ENCODE measurements around the gene RAB3GAP2.
"Not testable (repeated sequence)": the region's sequence is repeated elsewhere in the genome, so short reads cannot be mapped to it uniquely, and the experiment has no call there.

Gene RAB3GAP2

DNA sequence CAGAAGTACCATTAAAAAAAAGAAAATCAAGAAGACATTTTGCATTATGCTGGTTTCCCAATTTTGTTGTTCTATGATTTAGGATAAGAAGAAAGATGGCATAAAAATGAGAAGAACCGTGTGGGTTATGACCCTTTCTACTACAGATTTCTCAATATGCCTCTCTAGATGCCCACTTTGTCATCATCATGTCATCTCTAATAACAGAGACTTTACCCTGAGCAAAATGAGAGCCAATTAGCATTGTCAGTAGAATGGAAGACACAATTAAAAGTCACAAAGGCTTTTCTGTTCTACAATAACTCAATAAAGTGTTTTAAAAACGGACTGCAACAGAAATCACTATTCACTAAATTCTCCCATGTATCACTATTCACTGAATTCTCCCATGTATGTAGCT is 85.5 kb downstream of the RAB3GAP2 start:
- DNase-seq = no peak

DNA sequence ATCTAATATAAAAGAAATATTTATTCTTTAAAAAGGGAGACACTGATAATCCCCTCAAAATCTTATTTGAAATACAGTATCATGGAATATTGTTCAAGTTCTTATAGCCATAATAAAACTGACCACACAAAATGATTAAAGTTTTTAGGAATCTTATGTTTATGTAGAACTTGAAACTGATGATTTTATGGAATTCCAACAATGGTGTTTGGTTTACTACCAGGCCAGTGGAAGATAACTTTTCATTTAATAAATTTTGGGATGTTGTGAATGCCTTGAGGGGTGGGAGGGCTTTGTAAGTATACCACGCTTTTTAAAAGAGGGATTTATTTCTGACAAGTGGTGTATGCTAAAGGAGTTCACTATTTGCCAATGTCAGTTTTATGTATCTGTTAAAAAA is 87.7 kb downstream of the RAB3GAP2 start:
- DNase-seq = no peak

DNA sequence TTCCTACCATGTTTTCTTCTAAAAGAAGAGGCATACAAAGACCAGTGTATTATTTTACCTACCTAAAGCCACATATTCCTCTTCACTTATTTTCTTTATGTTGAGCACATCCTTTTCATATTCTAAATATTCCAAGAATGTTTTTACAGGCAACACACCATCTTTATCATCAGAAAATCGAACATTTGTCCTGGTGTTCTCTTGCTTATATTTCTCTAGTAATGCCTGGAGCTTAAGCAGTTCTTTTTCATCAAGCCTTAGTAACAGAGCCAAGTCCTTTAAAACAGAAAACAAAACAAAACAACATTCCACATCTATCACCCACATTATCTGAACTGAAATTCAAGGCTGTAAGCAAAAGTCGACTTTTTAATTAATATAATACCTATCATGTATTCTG is 89.6 kb downstream of the RAB3GAP2 start:
- no peak for DNase-seq

DNA sequence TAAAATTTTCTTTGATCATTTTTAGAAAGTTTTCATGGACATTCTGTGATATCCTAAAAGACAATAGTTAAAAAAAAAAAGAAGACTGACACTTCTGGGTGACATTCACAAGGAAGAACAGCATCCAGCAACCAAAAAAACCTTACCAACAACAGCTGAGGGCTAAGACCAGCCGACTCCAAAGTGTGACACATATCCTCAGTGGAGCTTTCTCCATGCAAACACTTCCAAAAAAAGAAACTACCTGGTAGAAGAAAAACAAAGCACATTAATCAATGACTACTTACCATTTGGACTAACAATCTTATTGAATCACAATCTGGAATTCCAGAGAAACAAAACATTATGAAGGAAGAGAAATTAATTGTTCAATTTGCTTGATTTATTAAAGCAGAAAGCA is 90.1 kb downstream of the RAB3GAP2 start:
- no peak for DNase-seq

DNA sequence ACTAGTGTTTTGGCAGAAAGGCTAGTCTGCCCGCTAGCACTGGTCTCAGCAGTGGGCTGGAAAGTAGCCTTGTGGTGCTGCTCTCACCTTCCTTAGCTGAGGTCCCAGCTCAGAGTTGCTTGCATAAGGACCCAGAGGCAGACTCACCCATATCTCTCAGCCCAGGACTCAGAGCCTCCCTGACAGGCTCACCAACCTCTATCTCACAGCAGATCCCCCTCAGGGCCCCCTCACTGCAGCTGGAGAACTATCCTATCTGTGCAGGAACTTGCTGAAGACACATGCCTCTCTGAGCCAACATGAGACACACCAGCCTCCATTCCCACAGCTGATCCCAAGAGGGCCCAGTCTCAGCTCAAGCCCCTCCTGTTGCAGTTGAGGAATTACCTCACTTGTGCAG is 95.7 kb downstream of the RAB3GAP2 start:
- DNase-seq = no peak

DNA sequence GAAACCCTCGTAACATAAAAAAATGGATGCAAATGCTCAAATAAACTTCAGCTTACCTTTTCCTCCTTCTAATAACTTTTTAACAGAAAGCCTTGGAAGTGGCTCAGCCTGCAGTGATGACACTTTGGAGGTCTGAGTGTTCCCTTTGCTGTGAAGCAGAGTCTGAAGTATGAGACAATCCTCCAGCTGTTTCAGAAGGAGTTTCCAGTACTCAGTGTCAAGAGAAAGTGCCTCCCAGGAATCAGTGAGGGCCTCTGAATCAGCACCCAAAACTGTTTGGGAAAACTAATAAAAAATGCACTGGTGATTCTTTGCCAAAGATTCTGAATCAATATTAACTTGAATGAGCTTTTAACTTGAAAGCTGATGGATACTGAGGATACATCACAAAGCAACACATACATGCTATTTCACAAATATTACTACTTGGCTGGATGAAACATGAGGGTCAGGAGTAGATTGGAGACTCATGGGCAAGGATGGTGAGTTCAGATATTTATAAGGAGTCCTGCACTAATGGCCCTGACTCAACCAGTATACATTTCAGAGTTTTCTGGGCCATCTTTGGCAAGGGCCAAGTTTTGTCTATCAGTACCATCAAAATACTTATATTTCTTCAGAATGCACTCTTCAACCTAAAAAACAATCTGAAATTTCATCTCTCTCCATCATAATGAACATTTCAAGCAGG is 101.3 kb downstream of the RAB3GAP2 start:
- DNase-seq = no peak

DNA sequence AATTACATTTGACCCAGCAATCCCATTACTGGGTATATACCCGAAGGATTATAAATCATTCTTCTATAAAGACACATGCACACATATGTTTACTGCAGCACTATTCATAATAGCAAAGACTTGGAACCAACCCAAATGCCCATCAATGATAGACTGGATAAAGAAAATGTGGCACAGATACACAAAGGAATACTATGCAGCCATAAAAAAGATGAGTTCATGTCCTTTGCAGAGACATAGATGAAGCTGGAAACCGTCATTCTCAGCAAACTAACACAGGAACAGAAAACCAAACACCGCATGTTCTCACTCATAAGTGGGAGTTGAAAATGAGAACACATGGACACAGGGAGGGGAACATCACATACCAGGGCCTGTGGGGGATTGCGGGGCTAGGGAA is 102.4 kb downstream of the RAB3GAP2 start:
- not testable (repeated sequence) for DNase-seq

DNA sequence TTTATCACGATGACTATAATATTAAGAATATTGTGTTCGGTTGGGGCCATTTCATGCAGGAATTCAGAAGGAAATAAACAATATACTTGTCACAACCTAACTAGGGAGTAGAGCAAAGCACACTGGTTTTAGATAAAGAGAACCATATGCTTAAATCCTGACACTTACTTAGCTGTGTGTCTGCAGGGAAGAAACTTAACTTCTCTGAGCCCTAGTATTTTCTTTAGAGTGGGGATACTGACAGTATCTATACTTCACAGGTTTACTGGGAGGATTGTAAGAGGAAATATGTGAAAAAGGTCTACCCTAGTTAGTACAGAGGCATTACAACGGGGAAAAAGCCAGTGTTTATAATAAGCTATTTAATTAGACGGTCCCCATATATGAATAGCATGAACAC is 105.4 kb downstream of the RAB3GAP2 start:
- no peak for DNase-seq

DNA sequence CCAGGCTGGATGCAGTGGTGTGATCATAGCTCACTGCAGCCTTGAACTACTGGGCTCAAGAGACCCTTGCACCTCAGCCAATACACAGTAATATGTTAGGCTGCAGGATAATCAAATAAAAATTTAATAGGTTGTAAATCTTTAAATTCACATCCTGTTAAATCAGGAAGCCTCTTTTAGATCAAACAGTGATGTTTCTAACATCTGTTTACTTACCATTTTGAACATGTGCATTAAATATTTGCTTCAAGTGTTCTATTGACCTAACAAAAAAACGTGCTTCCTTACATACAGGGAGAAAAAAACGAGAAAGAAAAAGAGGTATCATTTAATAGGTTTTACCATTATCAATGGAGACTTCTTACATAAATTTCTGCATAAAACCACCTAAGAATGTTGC is 107.7 kb downstream of the RAB3GAP2 start:
- DNase-seq = no peak

DNA sequence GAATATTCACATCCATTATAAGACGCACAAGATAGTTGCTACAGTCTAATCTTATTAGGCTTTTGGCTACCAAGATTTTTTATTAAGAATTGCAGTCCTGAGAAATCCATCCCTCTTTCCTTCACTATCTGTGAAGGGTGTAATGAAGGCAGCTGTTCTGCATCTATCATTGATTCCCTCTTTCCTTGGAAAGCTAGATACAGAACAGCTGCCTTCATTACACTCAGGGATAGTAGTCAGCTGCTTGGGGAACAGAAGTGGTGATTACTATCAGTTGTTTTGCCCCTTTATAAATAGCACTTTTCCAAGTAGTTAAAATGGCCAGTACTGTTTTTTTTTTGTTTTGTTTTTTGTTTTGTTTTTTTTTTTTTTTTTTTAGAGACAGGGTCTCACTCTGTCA is 108.1 kb downstream of the RAB3GAP2 start:
- DNase-seq = no peak

DNA sequence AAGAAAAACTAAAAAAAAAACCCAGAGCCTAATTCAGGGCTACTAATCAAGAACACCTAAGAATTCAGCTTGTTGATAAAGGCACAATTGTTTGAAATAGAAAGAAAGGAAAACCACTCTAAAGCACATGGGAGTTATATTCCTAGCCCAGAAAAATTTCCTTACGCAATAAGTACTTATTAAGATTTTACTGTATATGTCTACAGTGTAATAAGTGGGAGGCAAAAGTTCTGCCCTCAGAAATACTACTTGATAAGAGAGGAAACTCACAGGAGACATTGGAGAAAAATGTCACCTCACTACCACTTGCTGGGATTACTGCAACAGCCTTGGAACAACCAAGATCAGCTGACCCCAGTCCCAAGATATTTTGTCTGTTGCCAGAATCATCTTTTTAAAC is 112.2 kb downstream of the RAB3GAP2 start:
- DNase-seq = no peak

DNA sequence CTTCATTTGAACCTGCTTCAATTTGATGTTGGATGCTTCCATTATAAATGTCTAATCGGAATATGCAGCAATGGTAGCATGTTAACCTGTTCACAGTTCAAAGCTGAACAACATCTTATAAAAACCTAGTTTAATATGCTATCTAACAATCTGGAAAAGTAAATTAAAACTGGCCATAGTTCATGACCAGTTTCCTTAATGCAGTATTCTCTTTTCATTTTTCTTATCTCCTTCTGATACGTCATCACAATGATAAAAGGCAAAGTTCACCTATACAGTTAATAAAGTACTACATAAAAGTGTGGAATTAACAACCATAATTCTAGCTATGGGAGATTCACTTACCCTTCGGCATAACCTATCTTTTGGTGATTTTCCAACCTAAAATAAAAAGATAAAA is 113.2 kb downstream of the RAB3GAP2 start:
- DNase-seq = no peak

DNA sequence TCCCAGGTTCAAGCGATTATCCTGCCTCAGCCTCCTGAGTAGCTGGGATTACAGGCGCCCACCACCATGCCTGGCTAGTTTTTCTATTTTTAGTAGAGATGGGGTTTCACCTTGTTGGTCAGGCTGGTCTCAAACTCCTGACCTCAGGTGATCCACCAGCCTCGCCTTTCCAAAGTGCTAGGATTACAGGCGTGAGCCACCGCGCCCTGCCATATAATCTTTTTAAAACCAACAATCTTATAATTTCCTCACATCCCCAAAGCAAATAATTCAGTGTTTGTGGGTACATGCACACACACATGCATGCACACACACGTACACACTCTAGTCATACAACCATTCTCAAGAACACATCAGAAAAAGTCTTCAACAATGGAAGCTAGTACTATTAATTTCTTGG is 113.7 kb downstream of the RAB3GAP2 start:
- not testable (repeated sequence) for DNase-seq

DNA sequence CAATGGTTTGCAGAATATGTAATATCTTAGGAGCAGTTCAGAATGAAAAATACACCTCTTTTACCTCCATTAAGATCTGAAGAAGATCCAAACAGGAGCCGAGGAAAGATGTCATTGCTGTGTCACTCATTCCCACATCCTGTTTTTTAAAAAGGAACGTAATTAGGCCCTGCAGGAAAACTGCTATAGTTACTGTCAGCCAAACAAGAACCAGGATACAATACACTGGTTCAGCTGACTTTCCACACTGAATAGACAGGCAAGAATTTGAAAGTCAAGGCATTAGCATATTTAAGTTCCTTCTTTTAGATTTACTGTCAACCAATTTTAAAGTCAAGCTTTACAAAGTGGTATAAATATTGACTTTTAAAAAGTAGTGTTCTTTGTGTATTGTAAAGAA is 114.5 kb downstream of the RAB3GAP2 start:
- DNase-seq = no peak

DNA sequence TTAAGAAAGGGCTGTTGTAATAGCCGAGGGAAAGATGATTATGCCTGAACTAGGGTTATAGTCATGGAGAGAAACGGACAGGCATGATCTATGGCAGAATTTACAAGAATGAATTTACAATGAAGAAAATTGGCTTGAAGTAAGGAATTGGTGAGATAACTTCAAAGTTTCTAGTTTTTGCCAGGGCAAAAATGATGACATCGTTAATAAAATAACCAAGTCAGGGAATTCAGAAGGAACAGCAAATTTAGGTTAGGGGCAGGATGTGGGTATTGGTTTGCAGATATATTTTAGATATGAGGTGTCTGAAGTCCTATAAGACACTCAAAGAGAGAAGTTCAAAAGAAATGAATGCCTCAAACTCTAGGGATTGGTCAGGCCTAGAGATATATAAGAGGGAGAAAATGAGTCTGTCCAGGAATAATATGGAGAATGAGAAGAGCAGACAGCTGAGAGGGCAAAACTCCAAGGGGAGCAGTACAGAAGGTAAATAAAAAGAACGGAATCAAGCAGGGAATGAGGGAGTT is 115.6 kb downstream of the RAB3GAP2 start:
- DNase-seq = no peak

DNA sequence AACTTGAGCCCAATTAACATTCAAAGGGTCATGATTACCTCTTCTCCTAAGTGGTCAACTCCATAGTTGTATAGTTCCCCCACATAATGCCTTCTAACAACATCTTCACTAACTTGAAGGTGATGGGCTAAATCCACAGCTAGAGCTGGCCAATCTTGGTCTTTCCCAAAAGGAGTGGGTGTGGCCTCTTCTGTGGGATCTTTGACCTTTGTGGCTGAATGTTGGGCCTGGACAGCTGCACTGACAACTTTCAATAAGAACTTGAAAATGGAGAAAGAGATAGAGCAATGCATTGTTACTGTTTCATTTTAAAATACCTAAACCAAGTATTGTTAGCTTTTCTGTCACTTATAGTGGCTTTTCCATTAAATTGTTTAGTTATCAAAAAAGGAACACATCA is 119.1 kb downstream of the RAB3GAP2 start:
- DNase-seq = no peak

DNA sequence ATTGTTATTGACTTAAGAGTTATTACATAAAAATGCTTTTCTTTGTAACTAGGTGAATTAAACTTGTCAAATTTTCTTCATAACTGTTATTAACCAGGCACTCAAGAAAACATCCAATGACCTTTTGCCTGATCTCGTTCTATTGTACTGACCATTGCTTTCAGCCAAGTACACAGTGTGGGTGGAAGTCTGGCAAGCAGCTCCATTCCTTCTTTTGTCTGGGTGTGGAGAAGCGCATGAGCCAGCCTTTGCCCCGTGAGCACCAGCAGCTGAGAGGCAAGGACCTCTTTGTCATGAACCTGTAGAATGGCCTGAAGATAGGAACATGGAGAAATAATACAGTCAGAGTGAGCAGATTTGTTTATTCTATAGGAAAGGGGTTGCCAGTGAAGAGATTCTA is 120.8 kb downstream of the RAB3GAP2 start:
- no peak for DNase-seq

DNA sequence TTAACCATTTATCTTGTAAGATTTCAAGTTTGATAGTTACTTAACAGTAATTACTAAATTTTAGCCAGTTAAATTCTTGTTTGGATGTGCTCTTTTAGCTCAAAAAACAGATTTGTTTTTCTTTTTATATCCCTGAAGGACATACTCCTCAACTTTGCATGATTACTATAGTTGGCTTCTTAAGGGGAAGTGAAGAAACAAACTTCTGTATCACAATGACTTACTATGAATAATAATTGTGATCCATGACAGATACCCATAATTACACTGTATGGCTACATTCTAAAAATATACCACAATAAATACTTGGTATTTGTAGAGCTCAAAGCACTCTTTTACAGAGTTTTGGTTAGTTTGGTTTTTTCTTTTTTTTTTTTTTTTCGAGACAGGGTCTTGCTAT is 122.5 kb downstream of the RAB3GAP2 start:
- DNase-seq = no peak

DNA sequence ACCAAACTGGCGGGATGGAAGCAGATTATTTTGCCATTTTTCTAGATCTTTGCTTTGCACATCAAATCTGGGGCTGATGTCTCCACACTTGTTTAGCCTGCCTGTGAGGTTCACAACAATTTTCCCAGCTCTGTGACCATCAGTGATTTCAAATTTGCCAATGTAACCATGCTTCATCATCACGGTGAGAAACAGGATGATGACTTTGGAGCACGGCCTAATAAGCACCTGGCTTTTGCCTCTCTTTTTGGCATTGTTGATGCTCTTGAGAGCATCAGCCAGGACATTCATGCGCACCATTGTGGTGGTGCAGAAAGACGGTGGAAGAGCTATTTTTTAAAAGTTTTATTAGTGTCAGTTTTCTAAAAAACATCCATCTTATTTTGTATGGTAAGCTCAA is 128.2 kb downstream of the RAB3GAP2 start:
- DNase-seq = no peak

DNA sequence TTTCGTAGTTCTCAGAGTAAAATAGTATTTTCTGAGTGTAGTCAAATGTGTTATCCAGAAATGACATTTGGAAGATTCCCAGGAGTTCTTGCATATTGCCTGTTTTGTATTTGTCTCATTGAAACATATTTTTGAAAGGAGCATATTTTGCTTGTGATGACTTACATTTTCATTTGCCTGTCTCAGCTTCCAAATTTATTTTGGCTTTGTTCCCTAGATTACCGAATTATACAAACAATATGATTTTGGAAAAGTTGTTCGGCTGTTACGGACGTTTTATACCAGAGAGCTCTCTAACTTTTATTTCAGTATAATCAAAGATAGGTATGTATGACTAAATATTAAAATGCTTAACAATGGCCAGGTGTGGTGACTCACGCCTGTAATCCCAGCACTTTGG is 132.3 kb downstream of the RAB3GAP2 start:
- DNase-seq = no peak

DNA sequence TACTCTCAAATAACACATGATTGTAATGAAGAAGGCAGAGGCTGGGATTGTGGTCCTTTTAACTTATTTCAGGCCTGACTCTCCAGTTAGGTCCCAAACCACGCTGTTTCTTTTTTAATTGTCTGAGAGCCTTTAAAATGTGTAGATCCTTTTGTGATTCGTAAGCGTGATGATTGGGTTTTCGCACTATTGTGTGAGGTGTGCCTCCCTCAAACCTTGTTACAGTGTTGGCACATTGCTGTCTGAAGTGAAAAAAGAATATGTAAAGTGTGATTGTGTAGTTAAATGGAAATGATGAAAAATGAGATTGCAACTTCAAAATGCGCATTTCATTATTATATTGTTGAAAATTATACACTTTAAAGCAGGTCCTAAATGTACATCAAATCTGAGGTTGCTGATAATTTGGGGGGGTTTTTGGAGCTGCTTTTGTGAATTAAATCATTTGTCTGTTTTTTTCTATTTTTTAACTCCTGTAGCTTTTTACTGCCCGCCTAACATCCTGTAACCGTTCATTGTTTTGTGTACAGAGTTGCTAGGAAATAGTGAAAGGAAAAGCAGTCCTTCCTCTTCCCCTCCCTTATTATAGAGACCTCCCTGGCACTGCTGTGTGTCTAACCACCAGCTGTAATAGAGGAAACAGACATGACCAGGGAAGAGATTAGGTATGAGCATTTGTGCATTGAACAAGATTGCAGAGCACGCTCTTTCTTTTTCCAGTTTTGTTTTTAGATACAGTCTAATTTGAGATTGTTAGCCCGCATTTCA is 135.1 kb downstream of the RAB3GAP2 start:
- DNase-seq = no peak

DNA sequence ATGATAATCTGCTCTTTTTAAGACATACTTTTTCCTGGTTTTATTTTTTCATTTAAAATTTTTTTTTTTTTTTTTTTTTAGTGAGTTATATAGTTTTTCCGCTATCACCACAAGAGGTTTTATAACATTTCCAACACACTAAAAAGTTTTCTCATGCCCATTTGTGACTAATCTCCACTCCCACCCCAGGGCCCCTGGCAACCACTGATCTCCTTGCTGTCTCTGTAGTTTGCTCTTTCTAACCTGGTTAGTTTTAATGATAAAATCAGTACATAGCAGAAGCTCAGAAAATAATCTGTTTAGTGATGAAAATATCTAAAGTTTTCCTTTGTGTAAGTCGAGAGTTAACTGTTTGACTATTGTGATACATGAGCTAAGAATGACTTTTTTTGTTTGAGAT is 136.5 kb downstream of the RAB3GAP2 start:
- no peak for DNase-seq

DNA sequence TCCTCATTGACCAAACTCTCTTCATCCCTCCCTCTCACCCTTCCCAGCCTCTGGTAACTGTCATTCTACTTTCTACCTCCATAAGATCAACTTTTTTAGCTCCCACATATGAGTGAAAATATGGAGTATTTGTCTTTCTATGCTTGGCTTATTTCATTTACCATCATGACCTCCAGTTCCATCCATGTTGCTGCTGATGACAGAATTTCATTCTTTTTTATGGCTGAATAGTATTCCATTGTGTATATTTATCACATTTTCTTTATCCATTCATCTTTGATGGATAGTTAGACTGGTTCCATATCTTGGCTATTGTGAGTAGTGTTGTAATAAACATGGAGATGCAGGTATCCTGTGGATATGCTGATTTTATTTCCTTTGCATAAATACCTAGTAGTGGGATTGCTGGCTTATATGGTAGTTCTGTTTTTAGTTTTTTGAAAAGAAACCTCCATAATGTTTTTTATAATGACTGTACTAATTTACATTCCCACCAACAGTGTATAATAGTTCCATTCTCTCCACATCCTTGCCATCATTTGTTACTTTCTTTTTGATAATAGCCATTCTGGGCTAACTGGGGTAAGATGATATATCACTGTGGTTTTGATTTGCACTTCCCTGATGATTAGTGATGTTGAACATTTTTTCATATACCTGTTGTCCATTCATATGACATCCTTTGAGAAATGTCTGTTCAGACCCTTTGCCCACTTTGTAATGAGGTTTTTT is 142.6 kb downstream of the RAB3GAP2 start:
- no peak for DNase-seq

DNA sequence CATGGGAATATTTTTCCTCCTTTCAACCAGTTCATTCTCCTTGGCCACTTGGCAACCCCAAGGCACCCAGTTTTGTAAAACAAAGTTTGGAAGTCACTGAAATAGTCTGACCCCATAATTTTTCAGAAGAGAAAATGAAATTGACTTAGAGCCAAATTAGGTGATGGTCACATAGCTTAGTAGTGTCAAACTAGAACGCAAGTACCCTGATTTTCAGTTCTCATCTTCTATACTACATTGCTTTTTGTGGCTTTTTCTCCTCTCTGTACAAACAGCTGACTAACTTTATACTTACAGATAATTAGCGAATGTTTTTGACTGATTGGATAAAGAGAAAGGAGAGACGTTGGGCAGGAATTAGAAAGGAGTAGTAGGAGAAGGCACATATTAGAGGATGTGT is 145.2 kb downstream of the RAB3GAP2 start:
- no peak for DNase-seq
